Measurements from ENCODE around the gene BROX.
"Not testable (repeated sequence)": the region's sequence is repeated elsewhere in the genome, so short reads cannot be mapped to it uniquely, and the experiment has no call there.

Gene BROX

DNA sequence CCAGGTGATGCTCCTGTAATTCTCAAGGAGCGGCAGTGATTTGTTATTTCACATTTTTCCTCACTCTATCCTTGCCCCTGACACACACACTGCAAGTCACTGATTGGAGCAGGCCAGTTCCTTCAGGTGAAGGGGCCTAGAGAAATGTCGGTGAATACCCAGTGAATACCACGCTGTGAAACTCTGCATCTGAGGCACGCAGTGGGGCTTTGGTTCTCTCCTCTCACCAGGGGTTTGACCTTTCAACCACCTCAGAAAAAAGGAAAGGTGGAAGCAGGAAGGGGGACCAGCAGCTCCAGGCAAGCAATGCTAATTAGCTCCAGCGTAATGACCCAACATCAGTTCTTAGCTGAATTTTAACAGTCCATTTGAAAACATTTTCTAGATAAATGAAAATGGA, 24.1 kb downstream of the BROX start:
- Histone ChIP-seq H3K4me3 (ENCODE audit: low read length) (no peak overlapping the region), H3K27me3 (ENCODE audit: control insufficient read depth, insufficient read depth, low read length) (no peaks in the 10 kb centered on the region), H3K27ac (ENCODE audit: low read length) (no peak overlapping the region), H3K9me3 (ENCODE audit: control insufficient read depth, low read depth, low read length) (no peaks in the 10 kb centered on the region), H3K9ac (ENCODE audit: low read length) (no peak overlapping the region), H3K4me1 (ENCODE audit: control insufficient read depth, low read depth, low read length) (peaks cover 23% of the 10 kb centered on the region), H3K36me3 (ENCODE audit: control insufficient read depth, low read depth, low read length) (peaks cover 21% of the 10 kb centered on the region)

DNA sequence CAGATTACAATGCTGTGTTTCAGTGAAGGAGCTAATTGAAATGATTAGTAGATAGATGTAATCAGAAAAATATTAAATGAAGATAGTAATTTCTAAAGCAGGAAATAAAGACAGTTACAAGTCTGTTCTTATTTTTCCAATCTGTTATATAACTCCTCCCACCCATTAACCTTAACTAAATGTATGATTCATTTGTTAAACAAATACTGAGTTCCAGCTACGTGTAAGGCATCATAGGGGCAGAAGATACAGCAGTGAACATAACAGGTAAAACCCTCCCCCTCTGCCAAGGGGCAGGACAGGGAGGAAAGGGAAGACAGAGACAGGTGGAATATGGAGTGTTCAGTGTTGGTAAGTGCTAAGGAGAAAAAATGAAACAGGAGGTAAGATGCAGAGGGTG, 24.6 kb downstream of the BROX start, which contains the start of gene FAM177B:
Gene FAM177B (plus strand): TSS at position 231 of the 400 bp plus-strand sequence. CDS start 9,344 bp downstream, outside the sequence.
- peaks cover 23% of the 10 kb centered on the region for H3K4me1 ChIP-seq (ENCODE audit: control insufficient read depth, low read depth, low read length)
- H3K9me3 ChIP-seq (ENCODE audit: control insufficient read depth, low read depth, low read length): no peaks in the 10 kb centered on the region
- no peak within 1 kb of the TSS for H3K27ac ChIP-seq (ENCODE audit: low read length)
- no peaks in the 10 kb centered on the region for H3K27me3 ChIP-seq (ENCODE audit: control insufficient read depth, insufficient read depth, low read length)
- no peak within 1 kb of the TSS for H3K9ac ChIP-seq (ENCODE audit: low read length)
- H3K36me3 ChIP-seq (ENCODE audit: control insufficient read depth, low read depth, low read length): peaks cover 17% of the 10 kb centered on the region
- no peak within 1 kb of the TSS for H3K4me3 ChIP-seq (ENCODE audit: low read length)

DNA sequence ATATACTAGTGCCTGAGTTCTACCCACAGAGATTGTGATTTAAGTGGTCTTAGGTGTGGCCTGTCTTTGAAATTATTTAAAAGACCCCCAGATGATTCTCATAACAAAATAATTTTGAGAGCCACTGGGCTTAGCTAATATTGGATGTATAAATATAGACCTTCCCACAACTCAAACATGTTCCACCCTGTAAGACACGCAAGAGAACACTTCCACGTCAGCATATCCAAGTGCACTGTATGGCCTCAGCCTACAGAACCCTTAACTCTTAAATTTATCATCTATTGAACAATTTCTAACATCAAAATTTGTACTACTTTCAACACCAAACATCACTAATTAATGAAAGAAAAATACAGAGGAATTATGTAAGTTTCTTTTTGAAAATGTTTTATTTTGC, 27.1 kb downstream of the BROX start:
- H3K4me1 ChIP-seq (ENCODE audit: control insufficient read depth, low read depth, low read length): peaks cover 23% of the 10 kb centered on the region

DNA sequence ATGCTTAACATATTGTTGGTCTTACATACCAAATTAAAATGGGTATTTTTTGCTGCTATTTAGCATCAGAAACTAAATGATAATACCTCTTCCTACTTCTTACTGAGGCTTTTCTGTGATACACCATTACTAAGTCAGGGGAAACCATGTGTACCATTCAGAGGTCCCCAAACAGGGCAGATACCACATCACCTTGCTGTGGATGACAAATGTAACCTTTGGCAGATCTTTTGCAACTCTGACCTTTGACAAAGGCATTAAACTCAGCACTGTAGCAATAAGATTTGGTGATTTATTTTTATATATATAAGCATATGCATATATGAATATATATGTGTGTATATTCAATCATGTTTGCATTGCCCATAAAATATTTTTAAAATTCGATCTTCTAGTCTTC, 27.6 kb downstream of the BROX start:
- H3K4me1 ChIP-seq (ENCODE audit: control insufficient read depth, low read depth, low read length): peaks cover 23% of the 10 kb centered on the region
- H3K9me3 ChIP-seq (ENCODE audit: control insufficient read depth, low read depth, low read length): no peaks in the 10 kb centered on the region
- H3K27me3 ChIP-seq (ENCODE audit: control insufficient read depth, insufficient read depth, low read length): no peaks in the 10 kb centered on the region
- H3K36me3 ChIP-seq (ENCODE audit: control insufficient read depth, low read depth, low read length): no peaks in the 10 kb centered on the region
- no peak overlapping the region for H3K27ac ChIP-seq (ENCODE audit: low read length)
- H3K4me3 ChIP-seq (ENCODE audit: low read length): no peak overlapping the region
- H3K9ac ChIP-seq (ENCODE audit: low read length): no peak overlapping the region

More for the DNA sequence above, 27.1 kb downstream of the BROX start:
- Histone ChIP-seq H3K27me3 (ENCODE audit: control insufficient read depth, insufficient read depth, low read length) (no peaks in the 10 kb centered on the region), H3K9ac (ENCODE audit: low read length) (no peak overlapping the region), H3K4me3 (ENCODE audit: low read length) (no peak overlapping the region), H3K9me3 (ENCODE audit: control insufficient read depth, low read depth, low read length) (no peaks in the 10 kb centered on the region), H3K36me3 (ENCODE audit: control insufficient read depth, low read depth, low read length) (no peaks in the 10 kb centered on the region), H3K27ac (ENCODE audit: low read length) (no peak overlapping the region)

DNA sequence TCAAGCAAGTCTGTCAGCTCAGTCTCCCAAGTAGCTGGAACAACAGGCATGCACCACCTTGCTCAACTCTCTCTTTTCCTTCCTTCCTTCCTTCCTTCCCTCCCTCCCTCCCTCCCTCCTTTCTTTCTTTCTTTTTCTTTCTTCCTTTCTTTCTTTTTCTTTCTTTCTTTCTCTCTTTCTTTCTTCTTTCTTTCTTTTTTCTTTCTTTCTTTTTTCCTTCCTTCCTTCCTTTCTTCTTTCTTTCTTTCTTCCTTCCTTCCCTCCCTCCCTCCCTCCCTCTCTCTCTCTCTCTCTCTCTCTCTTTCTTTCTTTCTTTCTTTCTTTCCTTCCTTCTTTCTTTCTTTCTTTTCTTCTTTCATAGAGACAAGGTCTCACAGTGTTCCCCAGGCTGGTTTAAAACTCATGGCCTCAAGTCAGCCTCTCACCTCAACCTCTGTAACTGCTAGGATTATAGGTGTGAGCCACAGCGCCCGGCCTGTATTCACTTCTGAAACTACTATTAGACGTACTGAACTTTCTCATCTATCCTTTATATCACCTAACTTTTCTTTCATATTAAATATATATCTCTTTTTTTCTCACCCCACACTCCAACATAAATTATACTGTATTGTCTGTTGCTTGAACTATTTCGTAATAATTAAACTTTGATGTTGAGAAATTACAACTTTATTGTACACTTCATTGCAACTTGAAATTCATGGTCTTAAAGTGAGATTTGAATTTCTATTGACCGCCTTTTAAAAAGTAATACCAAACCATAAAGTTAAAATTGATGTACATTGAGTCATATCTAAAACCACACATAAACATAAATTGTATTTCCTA, 29.5 kb downstream of the BROX start:
- not testable (repeated sequence) for H3K9me3 ChIP-seq (ENCODE audit: control insufficient read depth, low read depth, low read length); H3K9ac ChIP-seq (ENCODE audit: low read length); H3K4me3 ChIP-seq (ENCODE audit: low read length); H3K4me1 ChIP-seq (ENCODE audit: control insufficient read depth, low read depth, low read length); H3K27ac ChIP-seq (ENCODE audit: low read length); H3K36me3 ChIP-seq (ENCODE audit: control insufficient read depth, low read depth, low read length); H3K27me3 ChIP-seq (ENCODE audit: control insufficient read depth, insufficient read depth, low read length)

DNA sequence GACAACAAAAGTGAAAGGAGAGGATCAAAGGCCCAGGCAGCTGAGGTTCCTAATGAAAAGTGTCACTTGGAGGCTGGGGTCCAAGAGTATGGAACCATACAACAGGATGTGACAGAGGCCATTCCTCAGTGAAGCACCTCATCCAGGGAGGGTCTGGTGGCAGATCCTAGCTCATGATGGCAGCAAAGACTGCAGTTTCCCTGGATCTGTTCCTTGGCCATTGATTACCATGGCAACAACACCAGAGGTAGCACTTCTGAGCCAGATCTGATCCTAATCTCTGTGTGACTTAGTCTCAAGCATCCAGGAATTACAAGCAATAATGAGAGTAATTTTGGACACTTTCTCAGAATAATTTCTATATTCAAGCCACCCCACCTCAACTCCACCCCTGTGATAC, 37.6 kb downstream of the BROX start:
- Histone ChIP-seq H3K36me3 (ENCODE audit: control insufficient read depth, low read depth, low read length) (no peaks in the 10 kb centered on the region), H3K9me3 (ENCODE audit: control insufficient read depth, low read depth, low read length) (no peaks in the 10 kb centered on the region), H3K9ac (ENCODE audit: low read length) (no peak overlapping the region), H3K4me1 (ENCODE audit: control insufficient read depth, low read depth, low read length) (no peaks in the 10 kb centered on the region), H3K4me3 (ENCODE audit: low read length) (no peak overlapping the region), H3K27me3 (ENCODE audit: control insufficient read depth, insufficient read depth, low read length) (no peaks in the 10 kb centered on the region), H3K27ac (ENCODE audit: low read length) (no peak overlapping the region)

DNA sequence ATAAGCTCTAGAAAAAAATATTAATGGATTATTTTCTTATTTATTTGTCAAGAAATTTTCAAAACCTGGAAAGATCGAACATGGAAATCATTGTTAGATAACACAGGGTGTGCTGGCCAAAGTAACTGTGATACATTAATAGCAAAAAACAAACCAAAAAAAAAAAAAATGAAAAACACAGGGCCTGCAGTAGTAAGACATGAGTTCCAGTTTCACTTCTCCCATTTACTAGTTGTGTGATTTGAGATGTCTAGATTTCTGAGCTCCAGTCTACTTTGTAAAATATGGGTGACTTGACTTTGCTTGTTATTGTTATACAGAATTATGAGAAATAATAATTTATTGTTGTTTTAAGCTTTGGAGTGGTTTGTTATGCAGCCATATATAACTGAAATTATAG, 38.3 kb downstream of the BROX start:
- Histone ChIP-seq H3K36me3 (ENCODE audit: control insufficient read depth, low read depth, low read length) (no peaks in the 10 kb centered on the region), H3K27ac (ENCODE audit: low read length) (no peak overlapping the region), H3K9me3 (ENCODE audit: control insufficient read depth, low read depth, low read length) (no peaks in the 10 kb centered on the region), H3K27me3 (ENCODE audit: control insufficient read depth, insufficient read depth, low read length) (no peaks in the 10 kb centered on the region), H3K9ac (ENCODE audit: low read length) (no peak overlapping the region), H3K4me1 (ENCODE audit: control insufficient read depth, low read depth, low read length) (no peaks in the 10 kb centered on the region), H3K4me3 (ENCODE audit: low read length) (no peak overlapping the region)

DNA sequence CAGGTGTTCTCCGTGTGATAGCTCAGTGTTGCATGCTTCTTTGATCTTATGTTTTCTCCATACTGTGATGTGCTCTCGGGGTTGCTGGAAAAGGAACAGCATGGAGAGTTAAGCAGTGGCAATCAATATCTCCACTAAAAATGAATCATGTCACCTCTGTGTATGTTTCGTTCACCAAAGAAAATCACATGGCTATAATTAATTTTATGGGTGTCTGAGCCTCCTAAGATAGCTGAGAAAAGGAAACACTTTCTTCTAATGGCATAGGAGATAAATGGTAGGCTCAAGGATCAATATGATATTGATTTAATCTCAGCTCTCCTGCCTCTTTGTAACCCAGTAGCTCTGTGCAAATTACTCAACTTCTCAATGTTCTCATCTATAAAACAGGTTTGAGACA, 38.9 kb downstream of the BROX start:
- no peak overlapping the region for H3K4me3 ChIP-seq (ENCODE audit: low read length)

DNA sequence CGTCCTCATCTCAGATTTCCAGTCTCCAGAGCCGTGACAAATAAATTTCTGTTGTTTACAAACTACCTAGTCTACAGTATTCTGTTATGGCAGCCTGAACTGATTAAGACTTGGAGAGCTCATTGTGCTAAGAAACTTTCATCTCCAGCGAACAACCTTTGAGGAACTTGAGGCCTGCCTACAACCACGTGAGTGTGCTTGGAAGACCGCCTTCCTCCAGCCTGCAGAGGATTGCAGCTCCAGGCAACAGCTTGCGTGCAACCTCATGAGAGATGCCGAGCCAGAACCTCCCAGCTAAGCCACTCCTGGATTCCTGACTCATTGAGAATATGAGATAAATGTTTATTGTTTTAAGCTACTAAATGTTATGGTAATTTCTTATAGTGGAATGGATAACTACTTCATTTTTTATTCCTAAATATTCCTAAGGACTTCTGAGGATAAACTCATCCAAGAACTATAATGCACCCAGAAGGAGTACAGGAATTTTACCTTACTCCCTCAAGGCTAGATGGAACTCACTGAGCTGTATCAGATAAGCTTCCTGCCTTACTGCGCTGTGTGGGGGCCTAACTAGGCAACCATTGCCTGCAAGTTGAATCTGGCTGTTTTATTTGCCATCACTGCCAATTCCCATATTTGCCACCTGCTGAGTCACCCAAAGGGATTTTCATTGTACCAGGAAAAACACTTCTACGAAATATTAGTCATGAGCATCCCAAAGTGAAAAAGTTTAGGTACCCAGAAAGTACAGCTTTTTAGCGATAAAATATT, 42.2 kb downstream of the BROX start:
- Histone ChIP-seq H3K9me3 (ENCODE audit: control insufficient read depth, low read depth, low read length) (no peaks in the 10 kb centered on the region), H3K4me3 (ENCODE audit: low read length) (no peak overlapping the region), H3K9ac (ENCODE audit: low read length) (no peak overlapping the region), H3K27me3 (ENCODE audit: control insufficient read depth, insufficient read depth, low read length) (no peaks in the 10 kb centered on the region), H3K36me3 (ENCODE audit: control insufficient read depth, low read depth, low read length) (no peaks in the 10 kb centered on the region), H3K27ac (ENCODE audit: low read length) (no peak overlapping the region), H3K4me1 (ENCODE audit: control insufficient read depth, low read depth, low read length) (no peaks in the 10 kb centered on the region)

More for the DNA sequence above, 38.9 kb downstream of the BROX start:
- Histone ChIP-seq H3K9me3 (ENCODE audit: control insufficient read depth, low read depth, low read length) (no peaks in the 10 kb centered on the region), H3K4me1 (ENCODE audit: control insufficient read depth, low read depth, low read length) (no peaks in the 10 kb centered on the region), H3K27me3 (ENCODE audit: control insufficient read depth, insufficient read depth, low read length) (no peaks in the 10 kb centered on the region), H3K9ac (ENCODE audit: low read length) (no peak overlapping the region), H3K36me3 (ENCODE audit: control insufficient read depth, low read depth, low read length) (no peaks in the 10 kb centered on the region), H3K27ac (ENCODE audit: low read length) (no peak overlapping the region)

DNA sequence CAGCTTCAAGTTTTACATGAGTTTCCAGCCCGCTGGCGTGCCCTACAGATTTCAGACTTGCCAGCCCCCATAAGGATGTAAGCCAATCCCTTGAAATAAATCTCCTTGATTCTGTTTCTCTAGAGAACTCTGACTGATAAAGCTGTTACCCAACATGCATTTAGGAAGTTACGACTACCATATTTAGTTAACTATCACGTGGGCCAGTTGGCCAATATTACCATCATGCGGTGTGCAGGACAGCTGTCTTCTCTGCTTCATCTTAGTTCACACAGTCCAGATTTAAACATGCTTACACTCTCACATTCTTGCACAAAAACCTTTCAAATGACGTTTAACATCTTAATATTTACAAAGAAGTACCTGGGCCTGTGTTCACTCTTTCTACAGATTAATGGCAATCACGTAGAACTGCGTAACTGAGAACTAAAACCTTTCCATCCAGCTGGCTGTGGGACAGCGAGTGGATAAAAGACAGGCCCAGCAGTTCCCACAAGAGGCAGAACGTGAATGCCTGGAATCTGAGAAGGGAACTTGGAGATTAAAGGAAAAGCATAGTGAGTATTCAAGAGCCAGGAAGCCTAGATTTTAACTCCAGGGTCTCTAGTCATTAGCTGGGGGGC, 45.4 kb downstream of the BROX start:
- Histone ChIP-seq H3K4me3 (ENCODE audit: low read length) (no peak overlapping the region), H3K9me3 (ENCODE audit: control insufficient read depth, low read depth, low read length) (no peaks in the 10 kb centered on the region)

DNA sequence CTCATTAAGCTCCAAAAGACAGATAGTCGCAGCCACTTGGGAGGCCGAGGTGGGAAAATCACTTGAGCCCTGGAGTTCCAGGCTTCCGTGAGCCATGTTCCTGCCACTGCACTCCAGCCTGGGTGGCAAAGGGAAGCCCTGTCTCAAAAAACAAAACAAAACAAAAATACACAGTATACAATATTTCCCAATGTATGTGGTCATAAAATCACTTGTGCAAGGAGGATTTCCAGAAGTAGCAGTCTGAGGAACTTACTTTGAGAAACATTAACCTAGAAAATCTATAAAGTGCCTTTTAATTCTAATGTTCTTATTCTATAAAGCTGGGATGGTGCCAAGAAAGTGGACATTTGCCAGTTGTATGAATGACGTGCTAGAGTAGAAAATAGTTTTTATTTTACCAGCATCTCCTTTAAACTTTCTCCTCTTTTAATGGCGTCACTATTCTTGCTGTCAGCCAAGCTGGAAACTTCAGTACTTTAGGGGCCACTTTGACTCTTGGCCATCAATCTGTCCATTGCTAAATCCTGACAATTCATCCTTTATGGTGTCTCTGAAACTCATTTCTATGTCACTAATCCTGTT, 47.2 kb downstream of the BROX start:
- Histone ChIP-seq H3K4me3 (ENCODE audit: low read length) (no peak overlapping the region), H3K36me3 (ENCODE audit: control insufficient read depth, low read depth, low read length) (no peaks in the 10 kb centered on the region), H3K27ac (ENCODE audit: low read length) (no peak overlapping the region)

More for the DNA sequence above, 45.4 kb downstream of the BROX start:
- H3K27me3 ChIP-seq (ENCODE audit: control insufficient read depth, insufficient read depth, low read length): no peaks in the 10 kb centered on the region
- no peak overlapping the region for H3K9ac ChIP-seq (ENCODE audit: low read length)
- H3K4me1 ChIP-seq (ENCODE audit: control insufficient read depth, low read depth, low read length): no peaks in the 10 kb centered on the region
- H3K27ac ChIP-seq (ENCODE audit: low read length): no peak overlapping the region
- no peaks in the 10 kb centered on the region for H3K36me3 ChIP-seq (ENCODE audit: control insufficient read depth, low read depth, low read length)

More for the DNA sequence above, 47.2 kb downstream of the BROX start:
- H3K4me1 ChIP-seq (ENCODE audit: control insufficient read depth, low read depth, low read length): no peaks in the 10 kb centered on the region
- H3K9ac ChIP-seq (ENCODE audit: low read length): no peak overlapping the region
- no peaks in the 10 kb centered on the region for H3K9me3 ChIP-seq (ENCODE audit: control insufficient read depth, low read depth, low read length)
- no peaks in the 10 kb centered on the region for H3K27me3 ChIP-seq (ENCODE audit: control insufficient read depth, insufficient read depth, low read length)

Measured in iPS-18a (cell line).